GM21737 (cell line): ENCODE measurements around the gene LAPTM4A.

Source experiments
- ATAC-seq: cut with Tn5 transposase; IDR thresholded peaks from one replicate; pipeline ENCODE4 v1.9.1; 2021; ENCODE audit warnings: mild to moderate bottlenecking, moderate library complexity; ENCODE audit not compliant: unreplicated experiment

The LAPTM4A gene

DNA sequence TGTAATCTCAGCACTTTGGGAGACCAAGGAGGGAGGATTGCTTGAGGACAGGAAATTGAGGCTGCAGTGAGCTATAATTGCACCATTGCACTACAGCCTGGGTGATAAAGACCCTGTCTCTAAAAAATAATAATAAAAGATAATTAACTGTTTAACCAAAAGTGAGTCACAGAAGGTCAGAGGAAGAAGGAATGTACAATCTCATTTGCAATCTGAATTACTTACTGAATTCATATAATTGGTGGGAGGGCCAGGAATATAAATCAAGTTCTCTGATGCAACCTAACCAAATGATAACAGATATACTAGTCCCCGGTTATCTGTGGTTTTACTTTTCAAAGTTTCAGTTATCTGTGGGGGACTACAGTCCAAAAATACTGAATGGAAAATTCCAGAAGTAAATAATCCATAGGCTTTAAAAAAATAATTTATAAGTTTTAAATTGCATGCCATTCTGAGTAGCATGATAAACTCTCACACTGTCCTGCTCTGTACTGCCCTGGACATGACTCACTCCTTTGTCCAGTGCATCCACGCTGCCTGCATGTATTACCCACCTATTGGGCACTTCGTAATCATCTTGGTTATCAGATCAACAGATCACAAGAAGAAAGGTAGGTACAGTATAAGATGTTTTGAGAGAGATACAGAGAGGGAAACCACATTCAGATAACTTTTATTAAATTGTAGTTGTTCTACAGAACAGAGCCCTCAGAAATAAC lies 26.2 kb downstream of the LAPTM4A start:
- no peak for ATAC-seq

DNA sequence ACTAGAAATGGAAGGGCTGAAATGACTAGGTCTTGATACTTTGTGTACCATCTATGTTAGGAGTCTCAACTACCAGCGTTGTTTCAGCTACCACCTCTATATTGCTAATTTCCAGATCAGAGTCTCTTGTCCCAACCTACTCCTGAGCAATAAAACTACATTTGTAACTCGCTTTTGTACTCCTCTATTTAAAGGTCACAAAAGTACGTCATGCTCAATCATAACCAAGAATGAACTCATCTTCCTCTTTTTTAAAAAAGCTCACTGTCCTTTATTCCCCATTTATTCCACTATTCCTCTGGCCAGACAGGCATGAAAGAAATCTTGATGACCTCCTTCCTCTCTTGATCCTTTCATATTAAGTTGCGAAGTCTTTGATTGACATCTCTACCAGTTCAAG lies 27.7 kb downstream of the LAPTM4A start:
- ATAC-seq, result no peak

DNA sequence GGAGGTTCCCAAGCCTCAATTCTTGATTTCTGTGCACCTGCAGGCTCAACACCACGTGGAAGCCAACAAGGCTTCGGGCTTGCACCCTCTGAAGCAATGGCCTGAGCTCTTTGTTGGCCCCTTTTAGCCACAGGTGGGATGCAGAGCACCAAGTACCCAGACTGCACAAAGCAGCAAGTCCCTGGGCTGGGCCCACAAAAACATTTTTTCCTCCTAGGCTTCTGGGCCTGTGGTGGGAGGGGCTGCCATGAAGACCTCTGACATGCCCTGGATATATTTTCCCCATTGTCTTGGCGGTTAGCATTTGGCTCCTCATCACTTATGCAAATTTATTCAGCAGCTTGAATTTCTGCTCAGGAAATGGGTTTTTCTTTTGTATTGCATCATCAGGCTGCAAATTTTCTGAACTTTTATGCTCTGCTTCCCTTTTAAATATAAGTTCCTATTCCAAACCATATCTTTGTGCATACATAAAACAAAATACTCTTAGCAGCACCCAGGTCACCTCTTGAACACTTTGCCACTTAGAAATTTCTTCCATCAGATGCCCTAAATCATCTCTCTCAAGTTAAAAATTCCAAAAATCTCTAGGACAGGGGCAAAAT lies 29.9 kb downstream of the LAPTM4A start:
- ATAC-seq, result no peak

DNA sequence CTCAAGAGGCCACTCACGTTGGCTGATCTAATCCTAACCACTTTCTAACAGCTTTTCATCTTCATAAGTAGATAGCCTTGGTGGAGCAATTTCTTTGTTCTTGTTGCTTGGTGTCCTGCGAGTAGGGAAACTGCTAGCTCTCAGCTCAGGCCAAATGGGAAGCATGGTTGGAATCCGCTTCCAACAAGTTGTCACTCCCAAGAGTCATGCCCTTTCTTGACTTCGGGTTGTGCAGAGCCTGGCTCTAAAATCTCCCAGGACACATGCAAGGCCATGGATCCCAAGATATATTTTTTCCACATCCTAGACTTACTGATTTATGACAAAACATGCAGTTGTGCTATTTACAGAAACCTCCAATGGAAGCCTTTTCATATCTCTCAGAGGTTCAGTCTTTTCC lies 31.7 kb downstream of the LAPTM4A start:
- ATAC-seq, result no peak

DNA sequence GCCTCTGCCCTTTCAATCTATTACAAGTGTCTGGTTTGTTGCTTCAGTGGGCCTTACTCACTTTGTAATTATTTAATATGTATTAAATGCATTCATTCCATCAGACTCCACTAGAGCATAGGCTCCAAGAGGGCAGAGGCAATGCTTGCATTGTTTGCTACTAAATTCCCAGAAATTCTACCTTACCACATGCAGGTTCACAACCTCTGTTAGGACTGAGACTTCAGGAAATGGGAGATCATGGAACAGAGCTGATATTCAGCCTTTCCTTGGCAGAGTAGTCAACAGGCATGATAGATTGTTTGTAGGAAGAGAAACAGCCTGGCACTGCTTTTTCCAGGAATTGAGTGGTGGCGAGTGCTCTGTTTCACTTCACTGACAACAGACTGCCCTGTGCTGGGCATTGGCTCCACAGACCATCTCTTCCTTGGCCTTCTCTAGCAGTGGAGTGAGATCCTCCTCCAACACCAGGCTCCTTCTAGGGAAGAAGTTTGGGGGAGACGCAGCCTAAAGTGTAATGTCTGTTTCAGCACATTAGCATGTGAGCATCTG lies 32.8 kb downstream of the LAPTM4A start:
- ATAC-seq, result no peak

DNA sequence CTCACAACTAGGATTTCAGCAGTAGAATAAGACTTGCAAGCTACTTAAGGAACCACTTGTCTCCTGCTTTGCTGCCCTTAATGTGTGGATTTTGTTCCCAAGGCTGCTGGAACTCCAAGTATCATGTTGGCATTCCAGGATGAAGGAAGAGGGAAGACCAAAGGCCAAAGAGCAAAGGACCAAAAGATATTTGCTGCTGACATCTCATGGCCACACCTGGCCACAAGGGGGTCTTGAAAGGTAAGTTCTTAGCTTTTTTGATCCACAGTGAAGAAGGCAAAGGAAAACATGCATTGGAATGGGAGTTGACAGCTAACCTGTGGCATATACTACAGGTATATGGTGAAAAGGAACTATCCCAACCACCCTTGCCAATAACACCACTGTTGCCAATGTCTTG lies 35.1 kb downstream of the LAPTM4A start:
- ATAC-seq, result no peak

DNA sequence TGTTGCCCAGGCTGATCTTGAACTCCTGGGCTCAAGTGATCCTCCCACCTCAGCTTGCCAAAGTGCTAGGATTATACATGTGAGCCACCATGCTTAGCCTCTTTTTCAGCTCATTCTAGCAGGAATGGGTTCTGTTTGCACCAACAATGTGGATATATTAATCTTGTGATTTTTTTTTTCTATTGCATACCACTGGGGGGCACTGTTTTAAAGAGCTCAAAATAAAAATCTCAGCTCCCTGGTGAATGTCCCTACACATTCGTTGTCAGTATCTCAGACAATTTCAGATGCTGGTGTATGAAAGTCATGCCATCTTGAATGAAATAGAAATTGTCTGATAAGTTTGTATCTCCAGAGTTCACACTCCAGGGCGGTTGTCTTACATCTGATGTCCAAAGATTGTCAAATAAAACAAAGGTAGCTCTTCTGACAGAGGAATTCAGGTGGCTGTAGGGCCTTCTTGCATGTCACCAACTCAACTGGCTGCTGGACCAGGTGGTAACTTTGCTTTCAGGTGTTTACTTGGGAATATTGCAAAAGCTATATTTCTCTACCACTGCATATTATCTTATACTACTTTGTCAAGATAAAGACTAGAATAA lies 35.8 kb downstream of the LAPTM4A start:
- ATAC-seq, result no peak

DNA sequence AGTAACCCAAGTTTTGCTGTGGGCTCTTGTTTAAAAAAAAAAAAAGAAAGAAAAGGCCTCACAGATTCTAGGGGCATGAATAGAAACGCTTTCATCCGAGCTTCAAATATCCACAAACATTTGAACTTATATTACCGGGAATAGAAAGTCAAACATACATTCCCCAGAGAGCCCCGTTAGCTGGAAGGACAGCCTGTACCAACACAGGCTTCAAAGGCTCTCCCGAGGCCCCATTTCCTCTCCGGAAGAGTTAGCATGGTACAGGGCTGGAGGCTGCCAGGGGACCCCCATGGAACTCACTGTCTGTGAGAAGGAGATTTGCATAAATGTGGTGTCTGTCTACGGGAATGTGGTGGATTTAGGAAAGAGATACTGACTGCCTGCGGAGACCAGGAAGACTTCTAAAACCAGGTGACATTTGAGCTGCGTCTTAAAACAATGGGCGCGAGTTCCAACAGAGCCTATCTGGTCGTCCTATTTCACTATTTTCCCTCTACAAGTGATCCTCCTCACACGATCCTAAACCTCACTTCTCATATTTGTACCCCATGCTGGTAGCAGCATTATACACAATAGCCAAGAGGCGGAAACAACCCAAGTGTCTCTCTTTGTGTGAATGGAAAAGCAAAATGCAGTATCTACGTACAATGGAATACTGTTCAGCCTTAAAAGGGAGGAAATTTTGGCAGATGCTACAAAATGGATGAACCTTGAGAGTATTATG lies 38.1 kb downstream of the LAPTM4A start:
- ATAC-seq, result no peak

DNA sequence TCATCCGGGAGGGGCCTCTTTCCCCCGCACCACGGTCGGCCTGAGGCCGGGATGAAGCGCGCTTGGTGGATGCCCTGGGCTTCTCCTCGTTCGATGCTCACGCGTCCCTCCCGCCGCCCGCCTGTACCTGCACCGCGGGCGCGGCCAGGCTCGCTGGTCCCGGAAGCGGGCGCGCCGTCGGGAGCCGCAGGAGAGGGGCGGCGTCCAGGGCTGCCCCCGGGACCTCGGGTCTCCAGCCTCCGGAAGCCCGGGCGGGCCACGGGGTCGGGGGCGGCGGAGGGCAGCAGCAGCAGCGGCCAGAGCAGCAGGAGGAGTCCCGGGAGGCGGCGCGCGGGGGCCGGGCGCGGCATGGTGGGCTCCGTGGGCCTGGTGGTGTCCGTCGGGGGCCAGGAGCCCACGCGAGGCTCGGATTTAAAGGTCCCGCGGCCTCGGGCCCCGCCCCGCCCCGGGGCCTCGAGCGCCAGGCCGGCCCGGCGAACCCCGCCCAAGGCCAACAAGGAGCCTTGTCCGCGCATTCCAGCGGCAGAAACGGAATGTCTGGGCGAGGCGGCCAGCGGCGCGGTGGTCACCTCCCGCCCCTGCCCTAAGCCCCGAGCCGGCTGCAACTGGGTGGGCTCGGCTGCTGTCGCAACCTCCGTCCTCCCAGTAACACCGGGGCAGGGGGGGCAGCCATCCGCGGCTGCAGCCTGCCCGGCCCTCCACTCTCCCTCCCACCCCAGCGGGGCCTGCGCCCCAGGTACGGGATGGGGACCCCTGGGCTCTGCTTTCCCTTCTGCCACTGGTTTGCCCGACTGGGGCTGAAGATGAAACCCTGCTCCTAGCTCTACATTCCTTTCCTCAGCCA lies 38.9 kb downstream of the LAPTM4A start, which contains the start of gene MATN3:
MATN3 (minus strand) TSS at position 387 of the 844 bp plus-strand sequence; CDS start at position 350, 37 bp downstream.
- ATAC-seq, result no peak

DNA sequence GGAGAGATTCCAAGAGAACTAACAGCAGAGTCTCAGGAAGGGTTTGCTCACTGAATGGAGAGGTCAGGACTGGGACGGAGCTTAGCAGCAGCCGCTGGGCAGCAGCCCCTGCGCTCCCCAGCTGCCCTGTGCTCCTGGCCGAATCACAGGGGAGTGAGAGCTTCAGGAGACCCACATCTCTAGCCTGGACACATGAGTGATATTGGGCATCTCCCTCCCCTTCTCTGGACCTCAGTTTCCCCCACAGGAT lies 39.5 kb downstream of the LAPTM4A start:
- ATAC-seq, result no peak

DNA sequence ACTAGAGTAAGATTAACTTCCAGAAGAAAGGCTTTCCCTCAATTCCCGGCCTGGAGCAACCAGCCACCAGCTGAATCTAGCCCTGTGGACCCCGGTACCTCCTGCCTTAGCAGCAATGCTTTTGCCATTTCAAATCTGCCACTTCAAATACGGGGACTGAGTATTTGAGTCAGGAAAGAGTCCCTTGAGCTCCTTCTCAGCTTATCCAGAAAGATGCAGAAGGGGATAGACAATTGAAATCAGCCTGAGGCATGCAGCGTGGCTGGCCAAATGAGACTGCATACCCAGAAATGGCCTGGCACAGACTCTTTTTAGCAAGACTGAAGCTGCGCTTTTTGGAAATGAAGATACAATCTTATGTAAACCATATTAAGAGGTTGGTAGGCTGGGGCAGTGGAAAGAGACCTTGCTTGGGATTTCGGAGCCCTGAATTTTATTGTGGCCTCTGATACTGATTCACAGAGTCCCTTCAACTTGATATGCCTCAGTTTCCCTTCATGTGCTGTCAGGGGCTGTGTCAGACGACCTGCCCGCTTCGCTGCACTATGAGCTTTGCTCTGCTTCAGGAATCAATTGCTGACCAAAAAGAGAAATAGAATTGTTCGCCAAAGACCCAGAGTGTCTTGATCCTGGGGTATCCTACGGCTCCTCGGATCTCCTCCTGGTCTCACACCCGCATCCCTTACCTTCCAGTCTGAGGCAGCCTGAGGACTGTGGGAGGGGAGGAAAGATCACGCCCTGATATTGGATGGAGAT lies 40.0 kb downstream of the LAPTM4A start:
- no peak for ATAC-seq

DNA sequence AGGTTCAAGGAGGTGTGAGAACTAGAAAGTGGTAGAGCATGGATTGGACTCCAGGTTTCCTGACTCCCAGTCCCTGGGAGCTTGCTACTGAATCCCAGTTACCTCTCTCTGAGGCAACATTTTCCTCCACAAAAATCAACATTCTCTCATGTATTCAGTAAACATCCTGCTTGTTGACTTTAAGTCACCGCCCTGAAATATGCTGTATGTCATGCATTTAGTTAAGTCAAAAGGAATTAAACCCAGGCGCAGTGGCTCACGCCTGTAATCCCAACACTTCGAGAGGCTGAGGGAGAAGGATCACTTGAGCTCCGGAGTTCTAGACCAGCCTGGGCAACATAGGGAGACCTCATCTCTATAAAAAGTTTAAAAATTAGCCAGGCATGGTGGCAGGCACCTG lies 42.7 kb downstream of the LAPTM4A start:
- ATAC-seq, result no peak

DNA sequence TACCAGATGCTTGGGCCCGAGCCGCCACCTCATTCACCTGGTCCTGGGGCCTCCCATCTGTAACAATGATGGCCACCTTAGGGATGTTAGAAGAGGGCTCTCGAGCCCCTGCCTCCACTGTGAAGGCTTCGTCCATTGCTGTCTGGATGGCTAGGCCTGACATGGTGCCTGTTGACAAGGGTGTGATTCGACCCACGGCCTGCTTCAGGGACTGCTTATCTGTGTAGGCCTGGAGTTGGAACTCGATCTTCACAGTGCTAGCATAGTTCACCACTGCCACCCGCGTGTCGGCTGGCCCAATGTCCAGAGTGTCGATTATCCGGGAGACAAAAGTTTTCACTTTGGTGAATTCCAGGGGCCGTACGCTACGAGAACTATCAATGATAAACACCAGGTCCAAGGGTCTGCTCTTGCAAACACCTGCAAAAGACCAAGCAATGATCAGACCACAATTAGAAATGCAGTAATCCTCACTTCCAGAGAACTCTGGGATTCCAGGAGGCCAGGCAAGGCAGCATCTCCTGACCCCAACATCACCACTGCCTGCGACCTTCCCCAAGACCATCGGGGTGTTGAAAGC lies 45.4 kb downstream of the LAPTM4A start:
- no peak for ATAC-seq

DNA sequence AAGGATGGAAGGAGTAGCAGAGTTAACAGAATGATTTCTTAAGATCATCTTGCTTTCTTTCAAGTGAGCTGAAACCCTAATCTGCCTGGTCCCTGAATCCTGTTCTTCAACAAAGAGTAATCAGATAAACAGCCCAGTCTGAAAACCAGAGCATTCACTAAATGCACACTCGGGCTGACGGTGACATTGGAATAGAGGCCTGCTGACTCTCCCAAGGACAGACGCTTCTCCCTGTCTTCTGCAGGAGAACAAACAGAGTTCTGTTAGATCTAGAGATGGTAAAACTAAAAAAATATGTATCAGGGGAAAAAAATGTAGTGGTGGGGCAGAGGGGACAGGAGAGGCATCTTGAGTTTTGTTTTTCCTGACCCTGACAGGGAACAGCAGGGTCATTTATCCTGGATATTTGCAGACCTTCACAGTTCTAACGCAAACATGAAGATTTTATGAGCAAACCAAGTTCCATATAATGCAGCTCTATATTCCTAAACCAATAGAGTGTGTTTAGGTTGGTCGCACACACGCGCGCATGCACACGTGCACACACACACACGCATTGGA lies 46.3 kb downstream of the LAPTM4A start:
- no peak for ATAC-seq

DNA sequence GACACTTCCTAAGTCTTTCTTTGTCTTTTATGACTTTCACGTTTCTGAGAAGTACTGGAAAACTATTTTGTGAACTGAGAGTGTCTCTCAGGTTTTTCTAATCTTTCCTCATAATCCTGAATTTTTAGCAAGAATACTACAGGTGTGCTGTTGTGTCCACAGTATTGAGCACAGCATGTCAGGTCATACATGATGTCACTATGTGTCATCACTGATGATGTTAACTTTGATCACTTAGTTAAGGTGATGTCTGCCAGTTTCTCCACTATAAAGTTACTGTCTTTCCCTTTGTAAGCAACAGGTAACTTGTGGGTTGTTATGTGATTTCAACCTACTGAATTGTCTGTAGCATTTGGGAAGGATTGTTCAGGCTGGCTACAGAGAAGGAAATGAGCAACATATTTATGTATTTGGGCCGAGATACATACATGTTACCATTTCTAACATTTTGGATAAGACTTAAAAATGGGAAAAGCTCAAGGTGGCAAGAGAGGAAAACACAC lies 50.0 kb downstream of the LAPTM4A start:
- no peak for ATAC-seq

DNA sequence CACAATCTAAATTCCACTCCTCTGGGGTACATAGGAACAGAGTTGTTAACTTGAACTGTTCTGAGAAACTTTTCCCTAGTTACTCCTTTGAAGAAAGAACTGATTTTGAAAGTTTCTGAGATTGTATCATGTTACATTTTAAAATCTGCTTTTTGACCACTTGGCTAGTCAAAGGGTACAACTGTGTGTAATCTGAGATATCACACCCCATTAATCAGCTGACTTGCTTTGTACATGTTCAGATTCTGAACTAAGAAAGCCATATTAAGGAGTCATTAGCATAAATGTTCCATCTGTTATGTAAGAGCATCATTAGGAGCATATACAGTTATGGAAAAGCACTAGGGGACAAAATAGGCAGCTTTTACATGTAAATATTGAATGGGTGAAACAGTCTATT lies 57.7 kb downstream of the LAPTM4A start:
- no peak for ATAC-seq

DNA sequence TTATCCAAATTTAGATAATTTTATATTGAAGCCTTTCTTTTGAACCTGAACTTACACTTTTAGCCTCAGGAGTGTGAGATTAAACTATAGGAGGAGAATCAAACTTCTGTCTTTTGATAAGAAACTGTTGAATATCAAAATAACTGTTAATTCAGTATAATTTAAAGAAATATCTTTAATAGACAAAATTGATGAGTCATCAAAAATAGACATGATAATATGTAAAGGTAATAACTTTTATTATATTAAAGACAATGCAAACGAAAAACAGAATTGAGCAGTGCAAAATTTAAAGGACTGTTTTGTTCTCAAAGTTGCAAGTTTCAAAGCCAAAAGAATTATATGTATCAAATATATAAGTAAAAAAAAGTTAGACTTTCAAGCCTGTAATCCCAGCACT lies 59.5 kb downstream of the LAPTM4A start:
- ATAC-seq, result no peak

DNA sequence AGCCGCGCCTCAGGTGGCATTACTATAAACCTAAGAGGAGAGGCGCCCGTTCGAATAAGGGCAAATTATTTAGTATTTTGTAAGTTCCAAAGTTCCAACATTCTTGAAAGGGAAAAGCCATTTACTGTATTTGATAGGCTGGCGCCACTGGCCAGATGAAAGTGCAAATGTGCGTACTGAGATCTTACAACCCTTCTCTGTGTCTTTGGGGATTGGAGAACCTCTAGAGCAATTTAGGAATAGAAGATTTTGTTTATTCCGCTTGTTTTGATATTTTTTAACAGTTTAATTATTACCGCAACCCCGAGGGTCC lies 61.1 kb downstream of the LAPTM4A start:
- ATAC-seq, result no peak

DNA sequence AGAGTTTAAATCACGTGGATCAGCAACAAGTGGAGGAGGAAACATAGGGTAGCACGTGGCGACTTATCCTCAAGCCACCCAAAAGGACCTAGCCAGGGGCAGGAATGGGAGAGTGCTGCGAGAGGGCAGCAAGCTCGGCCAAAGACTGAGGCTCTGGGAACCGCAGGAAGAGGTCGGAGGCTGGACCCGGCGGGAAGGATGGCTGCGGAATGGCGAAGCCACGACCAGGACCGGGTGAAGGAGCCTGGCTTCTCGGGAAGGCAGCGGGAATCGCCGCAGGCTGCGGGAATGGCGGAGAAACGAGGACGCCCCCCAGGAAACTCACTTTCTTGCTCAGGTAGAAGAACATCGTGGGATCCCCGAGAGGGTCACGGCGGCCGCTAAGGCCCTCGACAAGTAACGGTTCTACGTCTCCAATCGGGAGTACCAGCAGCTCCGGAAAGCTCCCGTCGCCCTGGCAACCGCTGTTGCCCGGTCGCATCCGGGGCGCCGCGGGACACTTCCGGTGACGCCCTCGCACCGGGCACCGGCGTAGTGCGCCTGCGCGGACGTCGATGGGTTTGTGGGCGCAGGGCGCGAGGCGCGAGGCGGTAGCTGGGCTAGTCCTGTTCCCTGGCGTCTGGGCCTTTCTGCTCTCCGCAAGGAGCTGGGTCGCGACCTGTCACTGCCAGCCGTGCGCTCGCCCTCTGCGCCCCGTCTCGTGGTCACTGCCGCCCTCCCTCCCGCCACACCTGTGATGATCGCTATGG lies 61.6 kb downstream of the LAPTM4A start, which contains the start of gene WDR35:
WDR35 (minus strand) TSS at position 439 of the 749 bp plus-strand sequence; CDS start at position 349, 90 bp downstream.
- ATAC-seq, result peak; percentile 90
